IPS DF 4.7 (cell line): Measurements from ENCODE around the gene C2orf80.
"Not testable (repeated sequence)": the region's sequence is repeated elsewhere in the genome, so short reads cannot be mapped to it uniquely, and the experiment has no call there.

Source experiments
- DNase-seq: peaks from one replicate; pipeline ENCODE4 v3.0.0-alpha.2; 2013; ENCODE audit warnings: low spot score; ENCODE audit errors: extremely low read depth

The C2orf80 gene

GRCh38 chr2:208189810-208190503, at the start of gene C2orf80:
Gene C2orf80, minus strand, starts transcription at chr2:208190030. Its CDS starts 3,044 bp downstream, at chr2:208186986.
- no peak for DNase-seq

DNA sequence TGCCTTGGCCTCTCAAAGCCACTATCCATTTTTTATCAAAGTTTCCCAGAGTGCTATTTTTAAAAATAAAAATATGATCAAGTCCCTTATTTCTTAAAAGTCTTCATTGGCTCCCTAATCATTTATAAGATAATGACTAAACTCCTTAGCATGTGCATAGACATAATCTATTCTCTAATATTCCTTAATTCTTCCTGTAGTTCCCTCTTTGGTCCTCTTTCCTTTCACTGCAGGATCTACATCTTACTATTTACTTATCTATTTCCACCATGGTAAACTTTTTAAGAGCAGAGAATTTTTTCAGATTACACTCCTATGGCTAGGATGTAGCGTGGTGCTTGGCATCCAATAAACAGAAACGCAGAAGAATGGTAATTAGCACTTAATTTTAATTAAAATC, 46.0 kb upstream of the C2orf80 start:
- no peak for DNase-seq

GRCh38 chr2:208234786-208235185, 45.0 kb upstream of the C2orf80 start:
- no peak for DNase-seq

DNA sequence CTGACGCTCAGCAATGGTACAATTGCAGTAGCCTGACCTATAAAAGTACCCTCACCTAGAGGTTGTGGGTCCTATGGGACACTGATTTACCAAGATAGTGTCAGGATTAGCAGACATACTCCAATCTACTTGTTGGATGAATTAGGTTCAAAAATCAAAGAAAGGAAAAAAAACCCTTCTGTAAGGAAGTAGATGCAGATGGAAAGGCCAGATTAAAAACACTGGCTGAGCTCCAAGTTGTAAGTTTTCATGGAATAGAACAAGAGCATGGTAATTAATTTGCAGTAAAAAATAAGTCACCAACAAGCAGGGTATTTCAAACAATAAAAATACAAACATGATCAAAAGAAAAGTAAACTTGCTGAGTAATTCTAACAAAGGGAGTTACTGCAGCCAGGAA, 38.6 kb upstream of the C2orf80 start:
- no peak for DNase-seq

GRCh38 chr2:208227581-208228232, 37.9 kb upstream of the C2orf80 start:
- no peak for DNase-seq

- DNase-seq, result no peak
Observed at GRCh38 chr2:208224802-208225201, 35.0 kb upstream of the C2orf80 start.

DNA sequence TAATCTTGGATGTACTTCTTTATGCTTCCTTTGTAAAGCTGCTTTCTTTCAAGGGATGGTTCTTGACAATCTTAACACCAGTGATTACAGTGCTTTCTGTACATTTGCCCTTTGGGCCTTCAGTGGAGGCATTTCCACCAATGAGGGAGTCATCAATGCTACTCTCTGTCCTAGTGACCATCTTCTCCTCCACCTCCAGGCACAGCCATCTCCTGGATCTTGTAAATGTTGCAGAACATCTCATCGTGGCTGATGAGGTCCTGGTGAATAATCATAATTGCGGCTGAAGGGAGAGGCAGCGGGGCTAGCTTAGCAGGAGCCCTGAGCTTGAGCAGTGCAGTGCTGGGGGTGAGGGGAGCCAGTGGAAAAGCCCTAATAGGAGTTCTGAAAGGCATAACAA, 32.5 kb upstream of the C2orf80 start:
- DNase-seq, result no peak

GRCh38 chr2:208221873-208222272, 32.0 kb upstream of the C2orf80 start:
- not testable (repeated sequence) for DNase-seq

DNA sequence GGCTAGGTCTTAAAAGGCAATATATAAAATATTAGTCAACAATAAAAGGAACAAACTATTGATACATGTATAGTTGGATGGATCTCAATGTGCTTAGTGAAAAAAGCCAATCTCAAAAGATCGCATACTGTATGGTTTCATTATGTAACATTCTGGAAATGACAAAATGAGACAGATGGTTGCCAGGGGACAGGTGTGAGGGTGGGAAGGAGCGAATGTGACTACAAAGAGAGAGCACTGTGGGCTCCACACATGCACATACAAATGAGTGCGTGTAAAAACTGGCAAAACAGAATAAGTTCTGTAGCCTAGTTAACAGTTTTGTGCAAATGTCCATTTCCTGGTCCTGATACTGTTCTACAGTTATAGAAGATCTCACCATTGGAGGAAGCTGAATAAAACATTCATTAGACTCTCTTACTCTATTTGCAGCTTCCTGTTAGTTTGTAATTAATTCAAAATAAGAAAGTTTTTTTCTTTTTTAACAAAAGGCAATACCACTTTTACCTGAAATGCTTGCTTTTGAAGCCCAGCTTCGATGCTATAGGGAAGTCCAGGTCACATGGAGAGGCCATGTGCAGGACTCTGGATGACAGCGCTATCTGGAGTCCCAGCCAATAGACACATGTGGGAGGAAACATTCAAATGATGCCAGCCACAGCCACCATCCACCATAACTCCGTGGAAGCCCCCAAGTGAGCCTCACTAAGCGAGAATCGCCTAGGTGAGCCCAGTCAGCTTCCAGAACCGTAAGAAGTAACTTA, 21.0 kb upstream of the C2orf80 start:
- no peak for DNase-seq

- DNase-seq, result no peak
Observed at GRCh38 chr2:208208335-208209085, 18.7 kb upstream of the C2orf80 start.

DNA sequence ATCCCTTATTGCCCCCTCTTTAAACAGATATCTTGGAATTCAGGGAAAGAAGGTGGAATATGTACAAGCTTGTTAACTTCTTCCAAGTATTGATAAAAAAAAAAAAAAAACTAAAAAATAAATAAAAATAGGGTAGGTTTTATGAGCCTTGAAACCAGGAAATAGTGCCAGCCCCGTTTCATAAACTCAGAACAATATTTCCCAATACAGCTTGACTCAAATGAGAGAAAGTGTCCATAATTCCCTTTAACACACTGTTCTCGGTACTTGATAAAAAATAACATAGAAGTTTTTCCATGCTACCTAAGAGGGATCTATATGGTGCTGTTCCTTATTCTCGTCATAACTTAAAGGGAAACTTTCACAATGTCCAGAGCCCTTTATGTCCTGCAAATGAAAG, 17.9 kb upstream of the C2orf80 start:
- no peak for DNase-seq

DNA sequence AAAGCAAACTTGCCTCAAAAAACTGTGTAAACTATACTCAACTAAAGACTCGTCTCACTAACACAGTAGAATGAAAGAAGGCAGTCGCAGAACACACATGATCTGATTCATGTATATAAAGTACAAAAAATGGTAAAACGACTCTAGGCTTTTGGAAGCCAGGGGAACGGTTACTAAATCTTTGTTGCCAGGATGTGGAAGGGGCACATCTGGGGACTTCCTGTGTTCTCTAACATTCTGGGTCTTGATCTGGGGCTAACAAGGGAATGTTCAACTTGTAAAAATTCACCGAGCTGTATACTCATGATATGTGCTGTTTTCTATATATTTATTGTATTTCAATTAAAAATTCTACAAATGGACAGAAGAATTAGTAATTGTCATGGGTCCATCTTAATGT, 14.3 kb upstream of the C2orf80 start:
- no peak for DNase-seq

DNA sequence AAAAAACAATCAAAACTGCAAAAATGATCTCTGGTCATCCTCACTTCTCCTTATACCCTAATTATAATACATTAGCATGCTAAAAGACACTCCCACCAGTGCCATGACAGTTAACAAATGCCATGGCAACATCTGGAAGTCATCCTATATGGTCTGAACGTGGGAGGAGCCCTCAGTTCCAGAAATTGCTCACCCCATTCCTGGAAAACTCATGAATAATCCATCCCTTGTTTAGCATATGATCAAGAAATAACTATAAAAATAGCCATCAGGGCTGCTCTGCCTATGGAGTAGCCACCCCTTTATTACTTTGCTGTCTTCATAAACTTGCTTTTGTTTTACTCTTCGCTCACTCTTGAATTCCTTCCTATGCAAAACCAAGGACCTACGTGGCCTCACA, 5.7 kb upstream of the C2orf80 start:
- no peak for DNase-seq

- no peak for DNase-seq
Observed at GRCh38 chr2:208192611-208193236, 2.9 kb upstream of the C2orf80 start.

DNA sequence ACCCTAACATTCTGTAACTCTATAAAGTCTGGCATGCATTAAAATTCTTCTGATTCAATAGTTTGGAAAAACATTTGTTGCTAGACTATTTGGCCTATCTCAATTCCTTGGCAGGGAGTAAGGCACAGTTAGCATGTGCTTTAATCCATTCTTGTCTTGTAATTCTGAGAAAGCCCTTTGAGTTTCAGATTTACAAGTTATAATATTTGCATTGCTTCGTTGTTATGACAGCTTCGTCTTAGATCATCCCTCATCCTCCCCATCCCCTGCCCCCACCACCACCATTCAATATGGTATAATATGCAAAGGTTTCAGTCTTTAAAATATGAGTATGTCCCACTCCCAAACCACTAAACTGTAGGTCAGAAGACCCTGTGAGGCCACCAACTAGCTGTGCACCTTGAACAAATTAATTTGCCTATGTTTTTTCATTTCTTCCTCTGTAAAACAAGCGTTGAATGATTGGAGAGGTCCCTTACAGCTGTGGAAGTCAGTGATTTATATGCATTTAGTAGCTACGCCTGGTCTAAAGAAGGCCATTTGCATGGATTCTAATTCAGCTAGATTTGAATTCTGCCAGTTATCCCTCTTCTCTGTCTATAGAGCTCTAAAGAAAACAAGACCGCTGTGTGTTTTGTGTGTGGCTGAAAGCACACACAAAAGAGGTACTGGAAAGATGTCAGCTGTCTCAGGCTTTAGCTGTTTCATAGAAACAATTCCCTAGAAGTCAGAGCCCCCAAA, 591 bp downstream of the C2orf80 start:
- DNase-seq, result no peak

GRCh38 chr2:208186893-208187292, 2.9 kb downstream of the C2orf80 start:
- DNase-seq, result no peak

DNA sequence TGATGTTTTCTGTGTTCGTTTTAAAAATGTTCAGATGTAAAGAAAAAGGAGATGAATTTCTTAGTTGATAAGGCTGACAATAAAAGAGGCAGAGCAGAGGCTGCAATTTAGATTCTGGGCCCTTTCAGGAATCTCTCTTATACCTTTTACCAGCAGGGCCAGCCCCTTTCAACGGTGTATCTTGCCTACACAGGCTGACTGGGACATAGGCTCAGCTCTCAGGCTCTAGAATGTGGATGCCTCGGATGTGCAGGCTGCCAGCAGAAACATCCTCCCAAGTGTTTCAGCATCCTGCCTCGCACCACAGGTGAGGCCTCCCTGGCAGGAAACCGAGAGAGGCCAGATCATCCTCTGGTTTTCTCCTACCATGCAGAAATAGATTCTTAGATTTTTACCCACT, 3.4 kb downstream of the C2orf80 start:
- no peak for DNase-seq

DNA sequence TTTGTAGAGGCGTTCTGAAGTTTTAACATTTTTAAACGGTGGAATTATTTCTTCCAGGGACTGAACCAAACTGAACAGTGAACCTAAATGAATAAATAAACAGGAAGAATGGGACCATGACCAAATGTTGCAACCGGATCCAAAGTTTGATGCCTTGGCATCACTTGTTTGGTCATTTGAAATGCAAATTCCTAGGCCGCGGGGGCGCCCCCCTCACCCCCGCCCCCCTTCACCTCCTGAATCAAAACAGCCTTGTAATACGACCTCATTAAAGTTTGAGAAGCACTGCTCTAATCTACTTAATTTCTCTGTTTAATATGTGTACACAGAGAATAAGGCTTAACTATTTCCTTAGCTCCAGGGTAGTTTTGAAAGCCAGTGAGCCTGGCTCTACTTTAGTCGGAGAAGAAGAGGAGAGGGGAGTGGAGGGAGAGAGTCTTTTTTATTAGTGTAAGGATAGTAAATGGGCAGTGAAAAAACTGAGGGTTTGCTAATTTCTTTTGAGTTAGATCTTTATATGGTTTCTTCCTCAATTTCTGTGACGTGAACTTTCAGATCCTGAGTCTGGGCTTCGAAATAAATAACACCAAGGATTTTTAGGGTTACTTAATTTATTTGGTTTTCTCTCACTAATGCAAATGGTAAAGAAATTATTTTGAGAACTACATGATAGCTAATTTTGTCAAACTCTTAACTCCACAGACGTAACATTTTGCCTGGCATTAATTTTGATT, 5.7 kb downstream of the C2orf80 start:
- DNase-seq, result no peak

GRCh38 chr2:208183526-208183925, 6.3 kb downstream of the C2orf80 start:
- no peak for DNase-seq

- no peak for DNase-seq
Observed at GRCh38 chr2:208182835-208183234, 7.0 kb downstream of the C2orf80 start.
